ENCODE measurements around the gene SLC15A3.

Gene SLC15A3

DNA sequence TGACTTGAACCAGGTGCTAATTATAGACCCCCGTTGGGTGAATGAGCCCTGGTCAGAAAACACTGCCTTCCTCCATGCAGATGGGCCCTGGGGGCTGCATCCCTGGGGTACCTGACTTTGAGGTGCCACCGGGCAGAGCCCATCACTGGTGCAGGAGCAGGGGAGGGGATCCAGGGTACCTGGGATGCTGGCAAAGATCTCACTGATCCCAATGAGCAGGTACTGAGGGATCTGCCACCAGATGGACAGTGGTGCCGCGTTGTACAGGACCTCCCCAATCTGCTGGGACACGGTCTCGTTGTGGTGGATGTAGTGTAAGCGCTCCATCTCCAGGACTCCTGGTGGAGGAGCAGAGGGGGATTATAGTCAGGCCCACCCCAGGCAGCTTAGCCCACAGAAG lies 12.7 kb downstream of the SLC15A3 start:
- TF ChIP-seq POLR2AphosphoS5 (IDR thresholded peaks at IDR 0.05; ENCODE audit: low read depth, low read length) (no peak), TAF1 (IDR thresholded peaks at IDR 0.05; ENCODE audit: borderline replicate concordance, insufficient read depth, low read length) (no peak), FOXP2 (optimal IDR thresholded peaks at IDR 0.05; ENCODE audit: borderline replicate concordance, extremely low read depth, extremely low read length, insufficient read depth) (no peak), SIN3A (IDR thresholded peaks at IDR 0.05; ENCODE audit: borderline replicate concordance, insufficient read depth, low read length) (no peak)
- TF ChIP-seq, protein P1, sequence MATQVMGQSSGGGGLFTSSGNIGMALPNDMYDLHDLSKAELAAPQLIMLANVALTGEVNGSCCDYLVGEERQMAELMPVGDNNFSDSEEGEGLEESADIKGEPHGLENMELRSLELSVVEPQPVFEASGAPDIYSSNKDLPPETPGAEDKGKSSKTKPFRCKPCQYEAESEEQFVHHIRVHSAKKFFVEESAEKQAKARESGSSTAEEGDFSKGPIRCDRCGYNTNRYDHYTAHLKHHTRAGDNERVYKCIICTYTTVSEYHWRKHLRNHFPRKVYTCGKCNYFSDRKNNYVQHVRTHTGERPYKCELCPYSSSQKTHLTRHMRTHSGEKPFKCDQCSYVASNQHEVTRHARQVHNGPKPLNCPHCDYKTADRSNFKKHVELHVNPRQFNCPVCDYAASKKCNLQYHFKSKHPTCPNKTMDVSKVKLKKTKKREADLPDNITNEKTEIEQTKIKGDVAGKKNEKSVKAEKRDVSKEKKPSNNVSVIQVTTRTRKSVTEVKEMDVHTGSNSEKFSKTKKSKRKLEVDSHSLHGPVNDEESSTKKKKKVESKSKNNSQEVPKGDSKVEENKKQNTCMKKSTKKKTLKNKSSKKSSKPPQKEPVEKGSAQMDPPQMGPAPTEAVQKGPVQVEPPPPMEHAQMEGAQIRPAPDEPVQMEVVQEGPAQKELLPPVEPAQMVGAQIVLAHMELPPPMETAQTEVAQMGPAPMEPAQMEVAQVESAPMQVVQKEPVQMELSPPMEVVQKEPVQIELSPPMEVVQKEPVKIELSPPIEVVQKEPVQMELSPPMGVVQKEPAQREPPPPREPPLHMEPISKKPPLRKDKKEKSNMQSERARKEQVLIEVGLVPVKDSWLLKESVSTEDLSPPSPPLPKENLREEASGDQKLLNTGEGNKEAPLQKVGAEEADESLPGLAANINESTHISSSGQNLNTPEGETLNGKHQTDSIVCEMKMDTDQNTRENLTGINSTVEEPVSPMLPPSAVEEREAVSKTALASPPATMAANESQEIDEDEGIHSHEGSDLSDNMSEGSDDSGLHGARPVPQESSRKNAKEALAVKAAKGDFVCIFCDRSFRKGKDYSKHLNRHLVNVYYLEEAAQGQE (IDR thresholded peaks at IDR 0.05; ENCODE audit: insufficient read depth in 1 of 2, low read depth in 2 of 2, low read length in 2 of 2): no peak

- TF ChIP-seq, protein P1 (IDR thresholded peaks at IDR 0.05; ENCODE audit: insufficient read depth in 1 of 2, low read depth in 2 of 2, low read length in 2 of 2): no peak
- TF ChIP-seq TAF1 (IDR thresholded peaks at IDR 0.05; ENCODE audit: borderline replicate concordance, insufficient read depth, low read length) (no peak), FOXP2 (optimal IDR thresholded peaks at IDR 0.05; ENCODE audit: borderline replicate concordance, extremely low read depth, extremely low read length, insufficient read depth) (no peak), POLR2AphosphoS5 (IDR thresholded peaks at IDR 0.05; ENCODE audit: low read depth, low read length) (no peak), SIN3A (IDR thresholded peaks at IDR 0.05; ENCODE audit: borderline replicate concordance, insufficient read depth, low read length) (no peak)
These were observed 13.5 kb downstream of the SLC15A3 start for GRCh38 chr11:60938500-60938899.

DNA sequence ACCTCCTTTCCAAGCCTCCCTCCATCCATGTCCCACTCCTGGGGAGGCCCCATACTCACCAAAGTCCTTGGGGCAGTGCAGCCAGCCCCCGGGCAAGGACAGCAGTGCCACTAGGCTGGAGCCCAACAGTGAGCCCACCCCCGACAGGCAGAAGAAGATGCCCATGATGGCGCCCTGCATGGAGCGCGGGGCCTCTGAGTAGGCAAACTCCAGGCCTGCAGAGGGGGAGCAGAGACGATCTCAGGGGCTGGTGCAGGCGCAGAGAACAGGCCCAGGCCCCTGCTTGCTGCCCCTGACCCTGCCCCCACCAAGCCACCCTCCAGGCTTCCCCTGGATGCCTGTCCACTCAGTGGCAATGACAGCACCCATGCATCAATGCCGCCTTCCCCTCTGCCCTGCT lies 14.2 kb downstream of the SLC15A3 start:
- no peak for TF ChIP-seq FOXP2 (optimal IDR thresholded peaks at IDR 0.05; ENCODE audit: borderline replicate concordance, extremely low read depth, extremely low read length, insufficient read depth)
- no peak for TF ChIP-seq SIN3A (IDR thresholded peaks at IDR 0.05; ENCODE audit: borderline replicate concordance, insufficient read depth, low read length)
- no peak for TF ChIP-seq POLR2AphosphoS5 (IDR thresholded peaks at IDR 0.05; ENCODE audit: low read depth, low read length)
- TF ChIP-seq TAF1 (IDR thresholded peaks at IDR 0.05; ENCODE audit: borderline replicate concordance, insufficient read depth, low read length): no peak
- TF ChIP-seq, protein P1 (IDR thresholded peaks at IDR 0.05; ENCODE audit: insufficient read depth in 1 of 2, low read depth in 2 of 2, low read length in 2 of 2): no peak

GRCh38 chr11:60937144-60937527 lies 14.8 kb downstream of the SLC15A3 start:
- no peak for TF ChIP-seq TAF1 (IDR thresholded peaks at IDR 0.05; ENCODE audit: borderline replicate concordance, insufficient read depth, low read length)
- no peak for TF ChIP-seq FOXP2 (optimal IDR thresholded peaks at IDR 0.05; ENCODE audit: borderline replicate concordance, extremely low read depth, extremely low read length, insufficient read depth)
- no peak for TF ChIP-seq SIN3A (IDR thresholded peaks at IDR 0.05; ENCODE audit: borderline replicate concordance, insufficient read depth, low read length)
- TF ChIP-seq POLR2AphosphoS5 (IDR thresholded peaks at IDR 0.05; ENCODE audit: low read depth, low read length): no peak
- TF ChIP-seq, protein P1 (IDR thresholded peaks at IDR 0.05; ENCODE audit: insufficient read depth in 1 of 2, low read depth in 2 of 2, low read length in 2 of 2): no peak

Measured in PFSK-1 (cell line).